MM.1S (cell line): ENCODE data around the gene VWC2.

ENCODE experiments used
- EZH2 ChIP-seq: fragments of 300-600 bp; sonication (generic); optimal IDR thresholded peaks from 2 replicates; pipeline ENCODE3; 2017; ENCODE audit warnings: low read depth, mild to moderate bottlenecking, antibody characterized with exemption, low read length, mixed read lengths
- EZH2phosphoT487 ChIP-seq: fragments of 300-600 bp; sonication (generic); IDR thresholded peaks from 2 replicates; pipeline ENCODE4 v1.6.1; 2018; ENCODE audit warnings: antibody characterized with exemption, low read length
- TF ChIP-seq, protein P1 (sequence below): fragments of 300-600 bp; sonication (generic); IDR thresholded peaks from 2 replicates; pipeline ENCODE4 v1.5.1; 2016; ENCODE audit warnings: antibody characterized with exemption, low read length, mixed read lengths

GRCh38 chr7:49911909-49912308 is 138.5 kb downstream of the VWC2 start:
- TF ChIP-seq EZH2, result no peak
- TF ChIP-seq, protein P1, sequence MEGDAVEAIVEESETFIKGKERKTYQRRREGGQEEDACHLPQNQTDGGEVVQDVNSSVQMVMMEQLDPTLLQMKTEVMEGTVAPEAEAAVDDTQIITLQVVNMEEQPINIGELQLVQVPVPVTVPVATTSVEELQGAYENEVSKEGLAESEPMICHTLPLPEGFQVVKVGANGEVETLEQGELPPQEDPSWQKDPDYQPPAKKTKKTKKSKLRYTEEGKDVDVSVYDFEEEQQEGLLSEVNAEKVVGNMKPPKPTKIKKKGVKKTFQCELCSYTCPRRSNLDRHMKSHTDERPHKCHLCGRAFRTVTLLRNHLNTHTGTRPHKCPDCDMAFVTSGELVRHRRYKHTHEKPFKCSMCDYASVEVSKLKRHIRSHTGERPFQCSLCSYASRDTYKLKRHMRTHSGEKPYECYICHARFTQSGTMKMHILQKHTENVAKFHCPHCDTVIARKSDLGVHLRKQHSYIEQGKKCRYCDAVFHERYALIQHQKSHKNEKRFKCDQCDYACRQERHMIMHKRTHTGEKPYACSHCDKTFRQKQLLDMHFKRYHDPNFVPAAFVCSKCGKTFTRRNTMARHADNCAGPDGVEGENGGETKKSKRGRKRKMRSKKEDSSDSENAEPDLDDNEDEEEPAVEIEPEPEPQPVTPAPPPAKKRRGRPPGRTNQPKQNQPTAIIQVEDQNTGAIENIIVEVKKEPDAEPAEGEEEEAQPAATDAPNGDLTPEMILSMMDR, result no peak
- TF ChIP-seq EZH2phosphoT487, result no peak
